HEK293 (cell line): ENCODE measurements around the gene WNT16.

Source experiments
- GLI4 ChIP-seq: fragments of 450-650 bp; formaldehyde crosslinking; IDR thresholded peaks from 2 replicates; pipeline ENCODE4 v1.5.1; 2016; ENCODE audit warnings: missing biosample characterization, missing genetic modification characterization
- KLF10 ChIP-seq: fragments of 450-650 bp; IDR thresholded peaks from 2 replicates; pipeline ENCODE4 v1.5.1; 2018; ENCODE audit warnings: missing biosample characterization, mild to moderate bottlenecking, missing genetic modification characterization
- SP2 ChIP-seq: fragments of 450-650 bp; formaldehyde crosslinking; IDR thresholded peaks from 2 replicates; pipeline ENCODE4 v1.5.1; 2016; ENCODE audit warnings: missing biosample characterization, missing genetic modification characterization
- YY1 ChIP-seq: fragments of 450-650 bp; formaldehyde crosslinking; IDR thresholded peaks from 2 replicates; pipeline ENCODE4 v1.5.1; 2018; ENCODE audit warnings: missing biosample characterization, missing genetic modification characterization
- ZNF121 ChIP-seq: fragments of 450-650 bp; formaldehyde crosslinking; IDR thresholded peaks from 2 replicates; pipeline ENCODE4 v1.5.1; 2016; ENCODE audit warnings: missing biosample characterization, missing genetic modification characterization
- ZNF140 ChIP-seq: fragments of 450-650 bp; formaldehyde crosslinking; IDR thresholded peaks from 2 replicates; pipeline ENCODE4 v1.5.1; 2016; ENCODE audit warnings: missing biosample characterization, missing genetic modification characterization
- ZNF830 ChIP-seq: fragments of 450-650 bp; IDR thresholded peaks from 2 replicates; pipeline ENCODE4 v1.5.0; 2018; ENCODE audit warnings: missing biosample characterization, missing genetic modification characterization, low read depth, mild to moderate bottlenecking, moderate library complexity
- TF ChIP-seq, protein P1 (sequence below): fragments of 450-650 bp; formaldehyde crosslinking; IDR thresholded peaks from 2 replicates; pipeline ENCODE4 v1.5.1; 2016; ENCODE audit warnings: missing biosample characterization, missing genetic modification characterization
- TF ChIP-seq, protein P2 (sequence below): fragments of 450-650 bp; formaldehyde crosslinking; IDR thresholded peaks from 2 replicates; pipeline ENCODE4 v1.5.1; 2016; ENCODE audit warnings: missing biosample characterization, missing genetic modification characterization, borderline replicate concordance
- TF ChIP-seq, protein P3 (sequence below): fragments of 450-650 bp; formaldehyde crosslinking; IDR thresholded peaks from 2 replicates; pipeline ENCODE4 v1.5.1; 2017; ENCODE audit warnings: missing biosample characterization, missing genetic modification characterization
- TF ChIP-seq, protein P4 (sequence below): fragments of 450-650 bp; formaldehyde crosslinking; IDR thresholded peaks from 2 replicates; pipeline ENCODE4 v1.5.1; 2016; ENCODE audit warnings: missing biosample characterization, missing genetic modification characterization
- TF ChIP-seq, protein P5 (sequence below): fragments of 450-650 bp; formaldehyde crosslinking; IDR thresholded peaks from 2 replicates; pipeline ENCODE4 v1.5.1; 2016; ENCODE audit warnings: missing biosample characterization, missing genetic modification characterization
- TF ChIP-seq, protein P6 (sequence below): fragments of 450-650 bp; formaldehyde crosslinking; IDR thresholded peaks from 2 replicates; pipeline ENCODE4 v1.5.1; 2016; ENCODE audit warnings: missing biosample characterization, missing genetic modification characterization
- TF ChIP-seq, protein P7 (sequence below): fragments of 450-650 bp; formaldehyde crosslinking; IDR thresholded peaks from 2 replicates; pipeline ENCODE4 v1.5.1; 2016; ENCODE audit warnings: missing biosample characterization, missing genetic modification characterization

DNA sequence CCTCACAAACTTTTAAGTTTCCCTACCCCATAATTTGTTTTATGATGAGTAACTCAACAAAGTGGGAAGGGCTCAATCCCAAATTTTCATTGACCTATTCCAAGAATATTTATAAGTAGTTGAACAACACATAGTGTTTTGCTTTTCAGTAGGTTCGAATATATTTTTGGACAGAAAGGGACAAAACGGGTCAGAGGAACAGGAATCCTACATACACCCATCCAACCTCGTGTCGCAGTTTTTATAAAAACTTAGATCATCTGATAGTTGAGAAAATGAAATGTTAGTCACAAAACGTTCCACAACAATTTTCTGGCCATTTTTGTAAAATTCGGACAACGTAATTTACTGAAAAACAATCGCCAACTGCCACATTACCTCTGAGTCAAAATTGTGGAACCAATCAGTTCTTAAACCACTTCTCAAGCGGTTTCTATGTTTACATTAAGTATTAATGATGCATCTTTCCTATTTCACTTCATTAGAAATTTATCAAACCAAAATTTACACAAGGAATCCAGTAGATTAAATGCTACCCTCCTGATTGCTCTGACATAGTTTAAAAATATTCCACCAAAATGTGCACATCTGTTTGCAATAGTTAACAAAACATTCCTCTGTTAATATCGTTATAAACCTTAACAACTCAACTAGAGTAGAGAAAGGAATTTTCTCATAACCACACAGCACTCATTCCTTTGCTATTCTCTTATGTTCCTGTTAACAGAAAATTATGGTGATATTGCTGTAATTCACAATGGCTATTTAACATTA lies 6.3 kb downstream of the WNT16 start:
- no peak for TF ChIP-seq YY1 (tag by site-specific recombination)
- TF ChIP-seq, protein P1, sequence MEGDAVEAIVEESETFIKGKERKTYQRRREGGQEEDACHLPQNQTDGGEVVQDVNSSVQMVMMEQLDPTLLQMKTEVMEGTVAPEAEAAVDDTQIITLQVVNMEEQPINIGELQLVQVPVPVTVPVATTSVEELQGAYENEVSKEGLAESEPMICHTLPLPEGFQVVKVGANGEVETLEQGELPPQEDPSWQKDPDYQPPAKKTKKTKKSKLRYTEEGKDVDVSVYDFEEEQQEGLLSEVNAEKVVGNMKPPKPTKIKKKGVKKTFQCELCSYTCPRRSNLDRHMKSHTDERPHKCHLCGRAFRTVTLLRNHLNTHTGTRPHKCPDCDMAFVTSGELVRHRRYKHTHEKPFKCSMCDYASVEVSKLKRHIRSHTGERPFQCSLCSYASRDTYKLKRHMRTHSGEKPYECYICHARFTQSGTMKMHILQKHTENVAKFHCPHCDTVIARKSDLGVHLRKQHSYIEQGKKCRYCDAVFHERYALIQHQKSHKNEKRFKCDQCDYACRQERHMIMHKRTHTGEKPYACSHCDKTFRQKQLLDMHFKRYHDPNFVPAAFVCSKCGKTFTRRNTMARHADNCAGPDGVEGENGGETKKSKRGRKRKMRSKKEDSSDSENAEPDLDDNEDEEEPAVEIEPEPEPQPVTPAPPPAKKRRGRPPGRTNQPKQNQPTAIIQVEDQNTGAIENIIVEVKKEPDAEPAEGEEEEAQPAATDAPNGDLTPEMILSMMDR: no peak
- TF ChIP-seq, protein P2, sequence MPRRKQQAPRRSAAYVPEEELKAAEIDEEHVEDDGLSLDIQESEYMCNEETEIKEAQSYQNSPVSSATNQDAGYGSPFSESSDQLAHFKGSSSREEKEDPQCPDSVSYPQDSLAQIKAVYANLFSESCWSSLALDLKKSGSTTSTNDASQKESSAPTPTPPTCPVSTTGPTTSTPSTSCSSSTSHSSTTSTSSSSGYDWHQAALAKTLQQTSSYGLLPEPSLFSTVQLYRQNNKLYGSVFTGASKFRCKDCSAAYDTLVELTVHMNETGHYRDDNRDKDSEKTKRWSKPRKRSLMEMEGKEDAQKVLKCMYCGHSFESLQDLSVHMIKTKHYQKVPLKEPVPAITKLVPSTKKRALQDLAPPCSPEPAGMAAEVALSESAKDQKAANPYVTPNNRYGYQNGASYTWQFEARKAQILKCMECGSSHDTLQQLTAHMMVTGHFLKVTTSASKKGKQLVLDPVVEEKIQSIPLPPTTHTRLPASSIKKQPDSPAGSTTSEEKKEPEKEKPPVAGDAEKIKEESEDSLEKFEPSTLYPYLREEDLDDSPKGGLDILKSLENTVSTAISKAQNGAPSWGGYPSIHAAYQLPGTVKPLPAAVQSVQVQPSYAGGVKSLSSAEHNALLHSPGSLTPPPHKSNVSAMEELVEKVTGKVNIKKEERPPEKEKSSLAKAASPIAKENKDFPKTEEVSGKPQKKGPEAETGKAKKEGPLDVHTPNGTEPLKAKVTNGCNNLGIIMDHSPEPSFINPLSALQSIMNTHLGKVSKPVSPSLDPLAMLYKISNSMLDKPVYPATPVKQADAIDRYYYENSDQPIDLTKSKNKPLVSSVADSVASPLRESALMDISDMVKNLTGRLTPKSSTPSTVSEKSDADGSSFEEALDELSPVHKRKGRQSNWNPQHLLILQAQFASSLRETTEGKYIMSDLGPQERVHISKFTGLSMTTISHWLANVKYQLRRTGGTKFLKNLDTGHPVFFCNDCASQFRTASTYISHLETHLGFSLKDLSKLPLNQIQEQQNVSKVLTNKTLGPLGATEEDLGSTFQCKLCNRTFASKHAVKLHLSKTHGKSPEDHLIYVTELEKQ (tag by site-specific recombination): no peak
- TF ChIP-seq ZNF830: no peak
- TF ChIP-seq, protein P3, sequence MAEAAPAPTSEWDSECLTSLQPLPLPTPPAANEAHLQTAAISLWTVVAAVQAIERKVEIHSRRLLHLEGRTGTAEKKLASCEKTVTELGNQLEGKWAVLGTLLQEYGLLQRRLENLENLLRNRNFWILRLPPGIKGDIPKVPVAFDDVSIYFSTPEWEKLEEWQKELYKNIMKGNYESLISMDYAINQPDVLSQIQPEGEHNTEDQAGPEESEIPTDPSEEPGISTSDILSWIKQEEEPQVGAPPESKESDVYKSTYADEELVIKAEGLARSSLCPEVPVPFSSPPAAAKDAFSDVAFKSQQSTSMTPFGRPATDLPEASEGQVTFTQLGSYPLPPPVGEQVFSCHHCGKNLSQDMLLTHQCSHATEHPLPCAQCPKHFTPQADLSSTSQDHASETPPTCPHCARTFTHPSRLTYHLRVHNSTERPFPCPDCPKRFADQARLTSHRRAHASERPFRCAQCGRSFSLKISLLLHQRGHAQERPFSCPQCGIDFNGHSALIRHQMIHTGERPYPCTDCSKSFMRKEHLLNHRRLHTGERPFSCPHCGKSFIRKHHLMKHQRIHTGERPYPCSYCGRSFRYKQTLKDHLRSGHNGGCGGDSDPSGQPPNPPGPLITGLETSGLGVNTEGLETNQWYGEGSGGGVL (tag by site-specific recombination): no peak
- TF ChIP-seq, protein P4, sequence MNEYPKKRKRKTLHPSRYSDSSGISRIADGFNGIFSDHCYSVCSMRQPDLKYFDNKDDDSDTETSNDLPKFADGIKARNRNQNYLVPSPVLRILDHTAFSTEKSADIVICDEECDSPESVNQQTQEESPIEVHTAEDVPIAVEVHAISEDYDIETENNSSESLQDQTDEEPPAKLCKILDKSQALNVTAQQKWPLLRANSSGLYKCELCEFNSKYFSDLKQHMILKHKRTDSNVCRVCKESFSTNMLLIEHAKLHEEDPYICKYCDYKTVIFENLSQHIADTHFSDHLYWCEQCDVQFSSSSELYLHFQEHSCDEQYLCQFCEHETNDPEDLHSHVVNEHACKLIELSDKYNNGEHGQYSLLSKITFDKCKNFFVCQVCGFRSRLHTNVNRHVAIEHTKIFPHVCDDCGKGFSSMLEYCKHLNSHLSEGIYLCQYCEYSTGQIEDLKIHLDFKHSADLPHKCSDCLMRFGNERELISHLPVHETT (tag by site-specific recombination): no peak
- TF ChIP-seq, protein P5, sequence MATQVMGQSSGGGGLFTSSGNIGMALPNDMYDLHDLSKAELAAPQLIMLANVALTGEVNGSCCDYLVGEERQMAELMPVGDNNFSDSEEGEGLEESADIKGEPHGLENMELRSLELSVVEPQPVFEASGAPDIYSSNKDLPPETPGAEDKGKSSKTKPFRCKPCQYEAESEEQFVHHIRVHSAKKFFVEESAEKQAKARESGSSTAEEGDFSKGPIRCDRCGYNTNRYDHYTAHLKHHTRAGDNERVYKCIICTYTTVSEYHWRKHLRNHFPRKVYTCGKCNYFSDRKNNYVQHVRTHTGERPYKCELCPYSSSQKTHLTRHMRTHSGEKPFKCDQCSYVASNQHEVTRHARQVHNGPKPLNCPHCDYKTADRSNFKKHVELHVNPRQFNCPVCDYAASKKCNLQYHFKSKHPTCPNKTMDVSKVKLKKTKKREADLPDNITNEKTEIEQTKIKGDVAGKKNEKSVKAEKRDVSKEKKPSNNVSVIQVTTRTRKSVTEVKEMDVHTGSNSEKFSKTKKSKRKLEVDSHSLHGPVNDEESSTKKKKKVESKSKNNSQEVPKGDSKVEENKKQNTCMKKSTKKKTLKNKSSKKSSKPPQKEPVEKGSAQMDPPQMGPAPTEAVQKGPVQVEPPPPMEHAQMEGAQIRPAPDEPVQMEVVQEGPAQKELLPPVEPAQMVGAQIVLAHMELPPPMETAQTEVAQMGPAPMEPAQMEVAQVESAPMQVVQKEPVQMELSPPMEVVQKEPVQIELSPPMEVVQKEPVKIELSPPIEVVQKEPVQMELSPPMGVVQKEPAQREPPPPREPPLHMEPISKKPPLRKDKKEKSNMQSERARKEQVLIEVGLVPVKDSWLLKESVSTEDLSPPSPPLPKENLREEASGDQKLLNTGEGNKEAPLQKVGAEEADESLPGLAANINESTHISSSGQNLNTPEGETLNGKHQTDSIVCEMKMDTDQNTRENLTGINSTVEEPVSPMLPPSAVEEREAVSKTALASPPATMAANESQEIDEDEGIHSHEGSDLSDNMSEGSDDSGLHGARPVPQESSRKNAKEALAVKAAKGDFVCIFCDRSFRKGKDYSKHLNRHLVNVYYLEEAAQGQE (tag by site-specific recombination): no peak
- TF ChIP-seq SP2: no peak
- TF ChIP-seq, protein P6, sequence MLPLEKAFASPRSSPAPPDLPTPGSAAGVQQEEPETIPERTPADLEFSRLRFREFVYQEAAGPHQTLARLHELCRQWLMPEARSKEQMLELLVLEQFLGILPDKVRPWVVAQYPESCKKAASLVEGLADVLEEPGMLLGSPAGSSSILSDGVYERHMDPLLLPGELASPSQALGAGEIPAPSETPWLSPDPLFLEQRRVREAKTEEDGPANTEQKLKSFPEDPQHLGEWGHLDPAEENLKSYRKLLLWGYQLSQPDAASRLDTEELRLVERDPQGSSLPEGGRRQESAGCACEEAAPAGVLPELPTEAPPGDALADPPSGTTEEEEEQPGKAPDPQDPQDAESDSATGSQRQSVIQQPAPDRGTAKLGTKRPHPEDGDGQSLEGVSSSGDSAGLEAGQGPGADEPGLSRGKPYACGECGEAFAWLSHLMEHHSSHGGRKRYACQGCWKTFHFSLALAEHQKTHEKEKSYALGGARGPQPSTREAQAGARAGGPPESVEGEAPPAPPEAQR: no peak
- no peak for TF ChIP-seq GLI4
- TF ChIP-seq ZNF140 (tag by site-specific recombination): no peak
- TF ChIP-seq, protein P7, sequence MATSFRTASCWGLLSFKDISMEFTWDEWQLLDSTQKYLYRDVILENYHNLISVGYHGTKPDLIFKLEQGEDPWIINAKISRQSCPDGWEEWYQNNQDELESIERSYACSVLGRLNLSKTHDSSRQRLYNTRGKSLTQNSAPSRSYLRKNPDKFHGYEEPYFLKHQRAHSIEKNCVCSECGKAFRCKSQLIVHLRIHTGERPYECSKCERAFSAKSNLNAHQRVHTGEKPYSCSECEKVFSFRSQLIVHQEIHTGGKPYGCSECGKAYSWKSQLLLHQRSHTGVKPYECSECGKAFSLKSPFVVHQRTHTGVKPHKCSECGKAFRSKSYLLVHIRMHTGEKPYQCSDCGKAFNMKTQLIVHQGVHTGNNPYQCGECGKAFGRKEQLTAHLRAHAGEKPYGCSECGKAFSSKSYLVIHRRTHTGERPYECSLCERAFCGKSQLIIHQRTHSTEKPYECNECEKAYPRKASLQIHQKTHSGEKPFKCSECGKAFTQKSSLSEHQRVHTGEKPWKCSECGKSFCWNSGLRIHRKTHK (tag by site-specific recombination): no peak
- no peak for TF ChIP-seq ZNF121
- TF ChIP-seq KLF10: no peak
